HG03039 (cell line): ENCODE results near the gene USP47.

ENCODE experiments used
- ATAC-seq: cut with Tn5 transposase; IDR thresholded peaks from one replicate; pipeline ENCODE4 v1.9.1; 2021; ENCODE audit warnings: mild to moderate bottlenecking, moderate library complexity; ENCODE audit not compliant: unreplicated experiment

The USP47 gene

DNA sequence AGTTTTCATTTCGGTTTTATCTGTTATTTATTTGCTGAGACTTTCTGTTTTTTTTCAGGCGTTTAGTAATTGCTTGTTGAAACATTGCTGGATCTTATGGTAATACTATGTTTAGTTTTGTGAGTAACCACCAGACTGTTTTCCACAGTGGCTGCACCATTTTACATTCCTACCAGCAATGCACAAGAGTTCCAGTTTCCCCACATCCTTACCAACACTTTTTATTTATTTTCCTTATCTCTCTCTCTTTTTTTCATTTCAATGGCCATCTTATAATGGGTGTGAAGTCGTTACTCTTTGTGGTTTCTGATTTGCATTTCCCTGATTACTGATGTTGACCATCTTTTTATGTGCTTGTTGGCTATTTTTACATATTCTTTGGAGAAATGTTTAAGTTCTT, 23.7 kb downstream of the USP47 start:
- ATAC-seq, result no peak

DNA sequence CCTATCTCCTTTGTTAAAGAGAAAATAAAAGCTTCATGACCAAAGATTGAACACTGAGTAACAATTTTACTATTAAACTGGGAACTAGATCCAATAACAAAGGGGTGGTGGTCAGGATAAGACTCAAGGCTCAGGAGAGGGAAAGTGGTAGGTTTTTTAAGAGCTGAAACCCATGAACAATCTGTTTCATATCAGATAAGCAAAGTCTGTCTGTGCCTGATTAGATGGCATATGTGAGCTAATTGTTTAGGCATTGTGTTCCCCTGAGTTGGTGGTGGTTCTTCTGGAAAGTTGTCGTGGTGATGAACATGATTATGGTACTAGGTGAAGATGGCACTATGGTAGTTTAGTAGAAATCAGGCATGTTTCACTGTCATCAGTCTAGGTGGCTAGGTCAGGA, 24.4 kb downstream of the USP47 start:
- no peak for ATAC-seq

DNA sequence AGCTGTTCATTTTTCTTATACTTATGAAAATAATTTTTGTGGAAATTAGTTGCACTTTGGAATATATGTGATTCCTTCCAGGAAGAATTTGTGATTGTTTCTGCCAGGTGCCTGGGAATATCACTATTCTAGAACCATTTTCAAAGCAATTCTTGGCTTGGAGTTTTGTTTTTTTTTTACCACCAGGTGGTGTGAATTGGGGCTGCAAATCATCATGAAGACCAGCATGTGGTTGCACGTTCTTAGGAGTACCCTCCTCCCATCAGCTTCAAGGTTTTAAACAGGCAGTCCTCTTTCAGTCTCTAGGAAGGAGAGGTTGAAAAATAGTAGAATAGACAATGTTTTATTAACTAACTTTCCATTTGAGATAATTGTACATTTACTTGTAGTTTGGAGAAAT, 25.9 kb downstream of the USP47 start:
- ATAC-seq, result no peak

DNA sequence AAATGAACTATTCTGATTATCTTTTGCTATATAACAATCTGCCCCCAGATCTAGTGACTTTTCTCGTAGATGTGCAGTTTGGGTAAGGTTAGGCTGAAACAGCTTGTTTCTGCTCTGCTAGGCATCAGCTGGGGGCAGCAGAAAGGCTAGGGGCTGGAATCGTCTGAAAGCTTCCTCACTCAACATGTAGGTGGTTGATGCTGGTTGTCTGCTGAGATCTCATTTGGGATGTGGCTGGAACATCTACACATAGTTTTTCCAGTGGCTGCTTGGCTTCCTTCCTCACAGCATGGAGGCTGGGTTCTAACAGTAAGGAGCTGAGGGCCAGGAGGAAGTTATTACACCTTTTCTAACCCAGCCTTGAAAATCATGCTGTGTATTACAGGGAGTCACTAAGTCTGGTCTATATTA, 30.2 kb downstream of the USP47 start:
- no peak for ATAC-seq

DNA sequence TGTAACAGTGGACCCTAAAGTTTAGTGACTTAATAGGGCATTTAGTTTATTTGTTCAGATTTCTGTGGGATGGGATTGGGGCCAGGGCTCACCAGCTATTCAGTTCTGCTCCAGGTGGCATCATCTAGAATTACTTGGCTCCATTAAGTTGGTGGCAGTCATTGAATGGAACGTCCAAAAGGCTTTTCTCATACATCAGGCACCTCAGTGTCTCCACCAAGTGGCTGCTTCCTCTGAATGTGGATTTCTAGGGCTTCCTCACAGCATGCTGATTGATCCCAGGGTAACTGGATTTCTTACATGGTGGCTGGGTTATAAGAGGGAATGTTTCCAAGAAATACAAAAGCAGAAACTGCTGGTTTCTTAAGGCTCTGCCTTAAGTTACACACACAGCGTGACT, 34.7 kb downstream of the USP47 start:
- no peak for ATAC-seq

DNA sequence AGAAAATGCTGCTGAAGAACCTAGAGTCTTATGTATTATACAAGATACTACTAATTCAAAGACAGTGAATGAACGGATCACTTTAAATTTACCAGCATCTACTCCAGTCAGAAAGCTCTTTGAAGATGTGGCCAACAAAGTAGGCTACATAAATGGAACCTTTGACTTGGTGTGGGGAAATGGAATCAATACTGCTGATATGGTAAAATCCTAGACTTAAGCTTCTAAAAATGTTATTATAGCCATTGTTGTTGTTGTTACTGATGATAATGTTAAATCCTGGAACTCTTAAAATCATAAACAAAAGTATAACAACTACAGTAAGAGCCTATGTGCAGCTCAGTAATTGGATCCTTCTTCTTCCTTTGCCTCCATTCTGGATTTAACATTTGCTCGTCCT, 38.4 kb downstream of the USP47 start:
- no peak for ATAC-seq

DNA sequence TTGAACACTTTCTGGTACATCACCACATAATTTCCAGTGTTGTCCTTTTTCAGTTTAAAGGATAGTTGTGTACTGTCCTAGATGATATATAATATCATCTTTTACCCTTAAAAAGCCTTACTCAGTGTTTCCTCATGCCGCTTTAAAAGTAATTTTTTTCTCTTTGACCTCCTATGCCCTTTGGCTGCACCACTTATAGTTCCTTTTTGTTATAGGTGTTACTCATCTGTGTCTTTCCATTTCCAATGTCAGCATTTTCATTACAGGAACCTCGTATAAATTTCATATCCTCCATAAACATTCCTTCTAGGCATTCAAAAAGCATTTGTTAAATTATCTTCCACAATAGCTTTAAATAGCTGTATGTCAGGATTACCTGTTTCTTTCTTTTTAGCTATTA, 40.8 kb downstream of the USP47 start:
- ATAC-seq, result no peak

DNA sequence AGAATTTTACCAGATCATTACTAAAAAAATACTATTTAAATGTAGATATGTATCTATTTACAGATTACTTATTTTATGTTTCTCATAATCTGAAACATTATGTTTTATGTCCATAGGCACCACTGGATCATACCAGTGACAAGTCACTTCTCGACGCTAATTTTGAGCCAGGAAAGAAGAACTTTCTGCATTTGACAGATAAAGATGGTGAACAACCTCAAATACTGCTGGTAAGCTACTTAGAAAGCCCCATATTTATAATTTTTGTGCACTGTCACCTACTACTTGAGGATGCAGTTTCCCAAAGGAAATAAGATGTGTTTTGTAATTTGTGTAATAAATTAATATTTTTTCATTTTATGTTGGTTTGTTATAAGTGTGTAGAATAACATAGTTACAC, 42.6 kb downstream of the USP47 start:
- ATAC-seq, result no peak

DNA sequence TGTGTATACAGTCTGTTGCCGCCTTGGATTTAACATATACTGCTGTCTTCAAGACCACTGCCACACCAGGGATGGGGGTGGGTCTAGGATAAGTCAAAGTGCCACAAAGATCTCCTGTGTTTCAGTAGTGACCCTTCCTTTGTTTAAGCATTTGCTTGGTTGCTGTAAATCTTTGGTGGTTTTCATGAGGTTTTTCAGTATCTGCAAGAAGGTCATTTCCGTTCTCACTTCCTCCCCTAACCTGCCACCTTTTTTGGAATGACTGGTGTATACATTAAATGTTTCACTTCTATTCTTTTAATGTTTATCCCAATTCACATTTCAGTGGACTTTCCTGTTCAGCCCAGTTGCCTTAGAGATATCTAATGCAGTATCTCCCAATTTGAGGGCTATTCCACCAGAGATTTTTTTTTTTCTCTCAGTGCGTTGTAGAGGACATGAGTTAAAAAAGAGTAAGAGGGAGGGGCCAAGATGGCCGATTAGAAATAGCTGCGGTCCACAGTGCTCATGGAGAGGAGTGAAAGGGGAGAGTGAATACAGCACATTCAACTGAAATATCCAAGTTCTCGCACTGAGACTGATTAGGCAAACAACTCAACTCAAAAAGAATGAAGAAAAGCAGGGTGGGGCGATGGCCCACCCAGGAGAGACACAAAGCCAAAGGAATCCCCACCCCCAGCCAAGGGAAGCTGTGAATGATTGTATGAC, 43.2 kb downstream of the USP47 start:
- no peak for ATAC-seq

DNA sequence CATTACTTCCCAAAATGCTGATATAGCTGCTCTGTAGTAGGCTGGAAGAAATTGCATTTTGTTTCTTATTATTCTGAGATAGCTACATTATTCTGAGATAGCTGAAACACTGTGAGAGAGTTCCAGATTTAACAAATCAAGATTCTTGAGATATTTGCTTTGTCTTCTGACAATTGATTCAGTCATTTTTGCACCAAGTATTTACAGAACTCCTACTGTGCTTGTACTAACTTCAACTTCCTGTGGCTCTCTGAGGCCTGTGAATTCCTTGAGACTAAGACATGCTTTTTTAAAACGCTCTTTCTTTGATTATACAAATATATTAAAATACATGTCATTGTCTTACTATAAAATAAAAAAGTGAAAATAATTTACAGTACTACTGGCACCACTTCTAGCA, 52.7 kb downstream of the USP47 start:
- ATAC-seq, result no peak

DNA sequence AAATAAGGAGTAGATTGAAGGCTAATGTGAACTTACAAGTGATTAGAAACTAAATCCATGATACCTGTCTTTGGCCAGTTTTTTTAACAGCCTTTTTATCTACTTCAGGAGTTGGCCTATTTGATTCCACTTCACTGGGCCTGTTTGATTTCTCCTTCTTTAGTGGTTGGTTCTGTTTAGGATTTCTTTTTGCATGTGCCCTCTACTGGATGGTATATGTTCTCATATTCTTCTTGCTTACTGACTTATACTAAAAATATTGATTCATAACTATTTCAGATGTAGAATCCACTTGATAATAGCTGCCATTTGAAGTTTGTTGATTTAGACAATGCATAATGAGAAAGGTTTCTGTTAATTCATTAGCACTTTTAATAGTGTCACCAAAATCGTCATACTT, 53.9 kb downstream of the USP47 start:
- no peak for ATAC-seq

DNA sequence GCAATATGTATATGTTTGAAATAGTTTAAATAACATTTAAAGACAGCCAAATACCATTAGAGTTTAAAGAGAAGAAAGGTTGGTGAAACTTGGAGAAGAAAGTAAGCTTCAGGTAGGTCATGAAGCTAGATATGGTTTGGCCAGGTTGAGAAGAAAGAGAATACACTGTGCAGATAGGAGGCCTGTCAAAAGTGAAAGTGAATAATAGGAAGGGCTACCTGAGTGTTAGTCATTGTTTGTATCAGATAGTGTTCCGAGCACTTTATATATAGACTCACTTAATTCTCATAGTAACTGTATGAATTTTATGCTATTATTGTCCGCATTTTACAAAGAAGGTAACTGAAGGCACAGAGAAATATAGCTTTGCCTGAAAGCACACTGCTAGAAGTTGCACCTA, 56.9 kb downstream of the USP47 start:
- no peak for ATAC-seq

DNA sequence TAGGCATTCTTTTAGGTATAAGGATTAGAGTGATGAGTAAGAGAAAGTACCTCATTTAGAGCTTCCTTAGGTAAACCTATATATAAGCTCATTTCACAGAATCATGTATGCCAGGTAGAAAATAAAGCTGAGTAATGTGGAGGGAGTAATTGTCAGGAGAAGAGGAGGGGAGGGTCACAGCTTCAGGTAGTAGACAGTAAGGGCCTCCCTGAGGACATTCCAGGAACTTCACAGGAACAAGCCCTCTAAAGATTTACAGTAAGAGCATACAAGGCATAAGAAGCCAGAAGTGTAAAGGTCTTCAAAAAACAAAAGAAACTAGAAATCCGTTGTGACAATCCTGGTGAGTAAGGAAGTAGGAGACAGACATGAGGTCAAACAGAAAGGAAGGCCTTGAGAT, 57.6 kb downstream of the USP47 start:
- no peak for ATAC-seq

DNA sequence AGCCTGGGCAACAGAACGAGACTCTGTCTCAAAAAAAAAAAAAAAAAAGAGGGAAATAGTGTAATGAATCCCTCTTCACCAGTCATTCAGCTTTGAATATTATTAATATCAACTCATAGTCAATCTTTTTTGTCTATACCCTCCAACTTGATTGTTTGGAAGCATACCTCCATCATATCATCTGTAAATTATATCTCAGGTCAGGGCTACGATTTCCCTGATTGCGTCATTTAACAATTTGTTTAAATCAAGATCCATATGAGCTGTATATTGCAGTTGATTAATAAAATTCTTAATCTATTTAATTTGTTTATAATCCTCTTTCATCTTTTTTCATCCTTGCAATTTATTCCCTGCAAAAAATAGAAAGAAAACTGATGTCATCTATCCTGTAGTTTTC, 60.2 kb downstream of the USP47 start:
- no peak for ATAC-seq

DNA sequence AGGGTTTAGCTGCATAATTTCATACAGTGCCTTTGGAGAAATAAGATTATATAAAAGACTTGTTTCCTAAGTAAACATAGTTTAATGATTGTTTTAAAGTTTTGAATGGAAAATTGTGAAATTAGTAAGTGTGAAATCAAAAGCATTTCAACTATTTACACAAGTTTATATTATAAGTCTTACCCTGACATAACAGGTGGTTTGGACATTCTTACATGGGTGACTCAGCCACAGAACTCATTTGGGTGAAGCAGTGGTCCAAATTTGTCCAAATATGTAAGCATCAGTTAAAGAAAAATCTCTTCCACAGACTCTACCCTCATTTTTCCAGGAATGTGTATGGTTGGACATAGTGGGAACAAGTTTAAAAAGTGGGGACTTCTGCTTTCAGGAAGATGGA, 68.0 kb downstream of the USP47 start:
- no peak for ATAC-seq

DNA sequence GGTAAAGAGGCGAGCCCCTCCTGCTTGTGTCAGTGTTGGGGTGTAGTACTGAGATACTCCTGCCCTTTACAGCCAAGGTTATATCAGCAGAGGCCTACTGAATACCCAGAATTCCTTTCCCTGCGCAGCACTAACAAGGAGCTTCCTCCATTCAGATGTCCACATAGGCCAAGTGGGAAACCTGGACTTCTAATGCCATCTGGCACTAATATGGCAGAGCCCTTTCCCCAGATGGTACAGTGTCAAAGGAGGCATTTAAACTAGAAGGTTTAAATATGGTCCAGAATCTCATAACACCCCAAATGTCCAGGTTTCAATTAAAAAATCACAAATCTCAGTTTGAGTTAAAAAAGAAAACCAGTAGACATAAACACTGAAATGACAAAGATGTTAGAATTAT, 68.8 kb downstream of the USP47 start:
- no peak for ATAC-seq

DNA sequence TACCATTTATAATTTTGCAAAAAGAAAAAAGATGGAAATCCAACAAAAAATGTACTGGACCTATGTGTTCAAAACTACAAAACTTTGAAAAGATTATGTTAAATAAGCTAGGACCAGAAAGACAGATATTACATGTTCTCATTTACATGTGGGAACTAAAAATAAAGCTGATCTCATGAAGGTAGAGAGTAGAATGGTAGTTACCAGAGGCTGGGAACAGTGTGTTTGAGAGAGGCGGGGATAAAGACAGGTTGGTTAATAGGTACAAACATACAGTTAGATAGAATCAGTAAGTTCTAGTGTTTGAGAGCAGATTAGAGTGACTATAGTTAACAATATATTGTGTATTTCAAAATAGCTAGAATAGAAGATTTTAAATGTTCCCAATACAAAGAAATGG, 71.6 kb downstream of the USP47 start:
- ATAC-seq, result no peak

DNA sequence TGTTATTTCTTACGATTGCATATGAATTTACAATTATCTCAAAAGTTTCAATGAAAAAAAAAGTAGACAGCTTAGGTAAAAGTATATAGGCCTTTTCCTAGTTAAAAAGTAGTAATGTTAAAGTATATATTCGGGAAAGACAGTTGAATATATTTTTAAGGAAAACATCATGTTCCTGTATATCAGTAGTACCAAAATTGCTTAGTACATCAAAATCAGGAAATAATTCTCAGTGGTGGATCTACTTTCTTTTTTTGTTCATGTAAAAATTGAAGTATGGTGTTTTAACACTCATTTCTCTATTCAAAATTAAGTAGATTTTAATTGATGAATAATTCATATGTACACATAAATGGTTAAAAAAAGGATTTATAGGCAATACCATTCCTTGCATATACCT, 73.9 kb downstream of the USP47 start:
- no peak for ATAC-seq

DNA sequence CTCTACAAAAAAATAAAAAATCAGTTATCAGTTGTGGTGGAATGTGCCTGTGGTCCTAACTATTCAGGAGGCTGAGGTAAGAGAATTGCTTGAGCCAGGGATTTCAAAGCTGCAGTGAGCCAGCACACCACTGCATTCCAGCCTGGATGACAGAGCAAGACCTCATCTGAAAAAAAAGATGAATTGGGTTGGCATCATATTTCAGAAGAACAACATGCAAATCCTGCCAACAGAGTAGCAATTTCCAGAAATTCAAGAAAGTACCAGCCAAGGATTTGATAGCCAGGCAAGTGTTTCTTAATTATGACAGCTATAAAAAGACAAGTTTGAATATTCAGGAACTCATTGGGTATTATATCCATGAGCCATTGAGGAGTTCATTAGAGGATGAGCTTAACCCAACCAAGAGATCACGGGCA, 75.2 kb downstream of the USP47 start:
- ATAC-seq, result no peak

DNA sequence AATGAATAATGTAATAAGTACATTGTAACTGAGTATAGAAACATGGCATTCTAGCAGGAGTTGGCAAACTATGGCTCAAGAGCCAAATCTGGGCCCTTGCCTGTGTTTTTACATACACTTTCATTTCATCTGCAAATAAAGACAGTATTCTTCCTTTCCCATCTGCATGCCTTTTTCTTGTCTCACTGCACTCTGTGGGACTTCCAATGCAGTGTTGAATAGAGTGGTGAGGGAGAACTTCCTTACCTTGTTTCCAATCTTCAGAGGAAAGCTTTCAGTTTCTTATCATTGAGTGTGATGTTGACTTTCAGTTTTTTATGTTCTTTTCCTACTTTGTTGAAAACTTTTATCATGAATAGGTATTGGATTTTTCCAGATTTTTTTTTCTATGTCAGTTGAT, 82.1 kb downstream of the USP47 start:
- ATAC-seq, result no peak

DNA sequence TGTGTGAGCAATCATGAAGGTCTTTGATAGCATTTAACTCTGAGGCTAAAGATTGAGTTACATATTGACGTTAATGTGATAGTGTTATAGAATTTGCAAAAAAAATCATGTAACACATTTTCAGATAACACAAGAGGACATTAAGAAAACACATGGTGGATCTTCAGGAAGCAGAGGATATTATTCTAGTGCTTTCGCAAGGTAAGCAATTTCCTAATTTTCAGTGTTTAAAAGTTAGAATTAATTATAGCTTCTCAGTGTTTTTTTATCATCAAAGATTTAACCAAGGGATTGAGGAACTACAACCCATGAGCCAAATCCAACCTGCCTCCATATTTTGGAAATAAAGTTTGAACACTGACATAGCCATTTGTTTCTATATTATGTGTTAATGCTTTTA, 88.1 kb downstream of the USP47 start:
- no peak for ATAC-seq

DNA sequence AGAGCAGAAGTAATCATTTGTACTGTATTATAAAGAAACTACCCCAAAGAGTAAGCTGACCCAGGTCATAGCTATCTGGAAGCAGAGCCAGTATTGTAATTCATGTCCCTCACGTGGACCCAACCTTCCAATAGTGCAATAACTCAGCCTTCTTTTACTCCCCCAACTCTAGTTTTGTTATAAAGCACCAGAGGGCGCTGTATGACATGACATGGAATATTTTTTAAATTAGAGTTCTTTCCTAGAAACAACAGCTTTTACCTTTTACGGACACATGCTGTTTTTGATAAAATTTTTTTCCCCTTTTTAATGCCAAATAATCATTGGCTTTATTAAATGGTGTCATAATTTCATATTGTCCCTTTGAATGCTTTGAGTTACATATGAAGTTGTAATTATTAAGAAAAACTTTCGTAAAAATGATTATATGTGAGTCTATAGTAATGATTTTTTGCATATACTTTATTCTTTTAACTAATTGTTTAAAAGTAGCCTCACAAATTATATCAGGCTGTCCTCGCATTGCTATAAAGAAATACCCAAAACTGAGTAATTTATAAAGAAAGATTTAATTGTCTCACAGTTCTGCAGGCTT, 89.8 kb downstream of the USP47 start:
- ATAC-seq, result no peak

DNA sequence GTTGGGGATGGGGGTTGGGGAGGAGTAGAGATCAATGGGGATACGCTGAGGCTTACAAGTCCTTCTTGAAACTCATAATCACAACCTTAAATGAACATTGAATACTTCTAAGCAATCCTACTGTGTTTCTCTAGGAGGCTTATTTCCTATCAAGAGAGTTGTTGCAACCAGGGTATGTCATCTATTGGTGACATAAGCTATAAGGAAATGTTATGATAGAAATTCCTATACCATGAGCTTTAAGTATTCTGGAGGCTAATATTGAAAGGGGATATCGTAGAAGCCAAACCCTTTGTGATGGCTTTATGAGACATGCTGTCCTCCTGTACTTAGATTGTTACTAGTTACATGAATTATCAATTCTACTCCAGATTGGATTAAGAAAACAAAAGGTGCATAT, 93.8 kb downstream of the USP47 start:
- ATAC-seq, result no peak
